IPS-NIHi7 (cell line): ENCODE data around the gene AGPS.

Experiments used
- DNase-seq: peaks from one replicate; pipeline ENCODE4 v3.0.0; 2012; ENCODE audit warnings: mixed read lengths; ENCODE audit errors: extremely low spot score

Gene AGPS

DNA sequence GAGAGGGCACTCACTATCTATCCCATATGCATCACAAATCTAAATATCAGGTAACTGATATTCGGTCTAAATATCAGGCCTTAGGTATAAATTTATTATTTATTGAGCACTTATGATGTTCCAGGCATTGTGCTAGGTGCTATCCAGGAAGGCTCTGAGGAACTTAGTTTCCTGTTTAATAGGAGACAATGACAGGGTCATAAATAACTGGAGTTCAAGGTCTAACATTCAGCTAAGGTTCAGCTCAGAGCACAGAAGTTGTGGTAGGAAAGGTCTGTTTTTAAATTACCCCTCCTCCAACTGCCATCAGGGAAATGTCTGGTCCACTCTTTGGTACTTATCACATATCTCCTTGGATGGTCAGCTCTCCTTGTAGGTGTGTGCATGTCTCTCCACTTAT, 193.6 kb downstream of the AGPS start:
- no peak for DNase-seq

DNA sequence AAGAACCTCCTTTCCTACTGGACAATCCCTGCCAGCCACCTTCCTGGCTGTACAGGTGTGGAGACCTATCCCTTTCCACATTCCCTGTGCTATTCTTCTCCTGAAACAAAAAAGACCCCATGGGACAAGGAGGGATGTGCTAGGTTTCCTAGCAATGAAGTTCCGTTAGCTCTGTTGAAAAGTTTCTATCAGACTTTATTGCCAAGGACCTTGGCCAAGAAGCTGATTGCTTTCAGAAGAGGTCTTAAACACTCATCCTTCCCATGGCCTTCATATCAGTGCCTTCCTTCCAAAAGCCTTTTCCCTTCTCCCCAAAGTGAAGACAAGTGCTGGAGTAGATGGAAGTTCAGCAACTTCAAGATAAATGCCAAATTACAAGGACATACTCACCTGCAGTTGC, 194.8 kb downstream of the AGPS start:
- no peak for DNase-seq

DNA sequence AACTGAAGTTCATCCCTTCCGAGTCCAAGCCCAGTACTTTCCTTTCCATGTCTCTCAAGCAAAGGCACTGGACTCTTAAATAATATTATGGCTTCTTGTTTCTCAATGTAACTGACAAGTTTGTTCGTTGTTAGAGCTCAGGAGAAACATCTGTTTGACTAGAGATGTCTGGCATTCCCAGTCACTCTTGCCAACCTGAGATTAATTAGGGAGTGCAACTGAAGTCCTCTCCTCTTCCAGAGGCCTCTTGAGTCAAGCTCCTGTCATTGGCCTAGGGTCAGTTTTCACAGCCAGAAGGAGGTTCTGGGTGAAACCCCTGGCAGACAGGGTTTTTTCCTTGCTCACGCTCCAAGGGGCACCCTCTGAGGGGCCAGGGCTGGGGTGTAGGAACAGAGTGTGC, 196.1 kb downstream of the AGPS start:
- DNase-seq = no peak

DNA sequence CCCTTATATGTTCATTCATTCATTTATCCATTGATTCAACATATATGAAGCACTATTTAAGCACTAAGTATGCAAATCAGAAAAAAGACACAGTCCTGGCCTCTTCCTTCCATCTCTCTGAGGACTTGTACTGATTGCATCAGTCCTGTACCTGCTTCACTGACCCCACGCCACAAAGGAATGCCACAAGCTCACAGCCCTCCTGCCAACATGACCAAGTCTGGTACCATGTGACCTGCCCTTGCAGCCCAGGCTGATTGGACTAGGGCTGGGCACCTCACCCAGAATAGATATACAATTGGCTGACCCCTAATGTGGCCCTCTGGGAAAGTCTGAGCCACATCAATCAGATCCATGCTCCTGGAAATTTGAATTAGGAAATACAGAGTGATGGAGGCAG, 196.6 kb downstream of the AGPS start:
- no peak for DNase-seq

DNA sequence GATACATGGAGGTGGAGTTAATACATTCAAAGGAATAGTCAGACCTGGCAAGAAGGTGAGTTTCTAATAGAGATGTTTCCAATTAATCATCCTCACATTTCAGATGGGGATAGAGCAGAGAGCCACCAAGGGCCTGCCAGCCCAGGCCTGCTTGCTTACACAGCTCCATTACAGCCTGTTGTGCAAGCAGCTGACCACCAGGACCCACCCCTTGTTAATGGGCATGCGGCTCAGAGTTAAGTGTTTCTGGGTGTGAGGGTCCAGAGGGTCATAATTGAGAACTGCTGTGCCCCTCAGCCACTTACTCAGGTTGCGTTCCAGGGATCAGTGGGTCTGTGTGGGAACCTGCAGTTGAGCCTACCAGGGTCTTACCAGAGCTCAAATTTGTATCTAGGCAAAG, 199.8 kb downstream of the AGPS start:
- no peak for DNase-seq

DNA sequence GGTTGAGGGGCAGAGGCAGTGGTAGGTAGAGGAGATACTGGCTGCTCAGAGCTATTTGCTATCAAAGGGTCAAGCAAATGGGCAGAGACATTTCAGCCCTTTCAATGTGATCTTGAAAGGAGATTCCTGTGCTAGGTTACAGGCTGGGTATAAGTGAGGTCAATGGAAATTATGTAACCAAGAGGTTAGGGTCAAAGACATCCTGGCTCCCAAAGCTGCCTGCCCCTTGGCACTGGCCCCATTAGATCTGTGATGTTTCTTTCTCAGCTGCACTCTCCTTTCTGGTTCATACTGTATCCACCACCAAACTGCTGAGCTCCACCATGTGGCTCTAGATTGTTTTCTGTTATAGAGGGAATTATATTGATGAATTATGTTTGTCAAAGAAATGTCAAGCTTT, 200.4 kb downstream of the AGPS start:
- DNase-seq = no peak

DNA sequence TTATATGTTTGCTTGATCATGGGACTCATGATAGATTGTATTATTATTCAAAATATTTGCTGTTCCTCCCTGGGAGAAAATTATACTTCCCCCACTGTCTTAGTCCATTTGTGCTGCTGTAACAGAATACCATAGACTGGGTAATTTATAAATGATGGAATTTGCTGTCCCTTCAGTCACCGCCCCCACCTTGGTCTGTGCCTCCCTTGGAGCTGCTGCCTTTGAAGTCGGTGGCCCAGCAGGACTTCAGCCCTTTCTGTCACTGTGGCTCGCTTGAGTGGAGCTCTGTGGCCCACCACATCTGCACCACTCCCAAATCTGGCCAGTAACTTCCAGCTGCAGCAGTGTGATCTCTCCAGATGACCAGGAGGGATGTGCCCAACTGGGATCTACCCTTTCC, 200.8 kb downstream of the AGPS start:
- DNase-seq = no peak
